GM12873 (cell line): ENCODE data around the gene SPATA25.

Experiments used
- TF ChIP-seq, protein P1 (sequence below): IDR thresholded peaks from 2 replicates; pipeline ENCODE4 v1.5.1; 2012; ENCODE audit warnings: low read depth, mild to moderate bottlenecking, moderate library complexity, low read length, control low read depth; ENCODE audit not compliant: insufficient read depth; ENCODE audit errors: missing control alignments

SPATA25 gene

DNA sequence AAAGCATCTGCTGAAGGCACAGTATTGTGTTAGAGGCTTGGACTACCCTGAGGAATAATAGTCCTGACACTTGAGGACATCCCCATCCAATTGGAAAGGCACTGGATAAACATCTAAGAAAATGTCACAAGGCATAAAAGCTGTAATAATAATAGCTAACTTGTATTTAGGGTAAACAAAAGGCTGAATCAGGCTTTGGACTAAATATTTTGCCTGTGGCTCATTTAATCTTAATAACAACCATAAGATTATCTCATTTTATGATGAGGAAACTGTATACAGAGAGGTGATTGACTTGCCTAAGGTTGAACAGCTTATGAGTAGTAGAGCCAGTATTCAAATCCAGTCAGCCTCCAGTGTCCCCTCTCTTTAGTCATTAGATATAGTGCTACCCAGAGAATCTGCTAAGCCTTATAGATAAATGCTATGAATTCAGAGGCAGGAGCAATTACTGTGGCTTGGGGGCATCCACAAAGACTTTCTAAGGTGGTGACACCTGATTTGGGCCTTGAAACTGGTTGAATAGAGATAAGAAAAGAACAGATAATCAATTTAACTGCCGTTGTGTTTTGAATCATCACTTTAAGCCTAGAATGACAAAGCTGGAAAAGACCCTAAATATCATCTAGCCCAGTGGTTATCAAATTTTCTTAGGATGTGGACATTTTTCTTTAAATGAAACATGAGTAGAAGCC lies 13.9 kb downstream of the SPATA25 start:
- TF ChIP-seq, protein P1, sequence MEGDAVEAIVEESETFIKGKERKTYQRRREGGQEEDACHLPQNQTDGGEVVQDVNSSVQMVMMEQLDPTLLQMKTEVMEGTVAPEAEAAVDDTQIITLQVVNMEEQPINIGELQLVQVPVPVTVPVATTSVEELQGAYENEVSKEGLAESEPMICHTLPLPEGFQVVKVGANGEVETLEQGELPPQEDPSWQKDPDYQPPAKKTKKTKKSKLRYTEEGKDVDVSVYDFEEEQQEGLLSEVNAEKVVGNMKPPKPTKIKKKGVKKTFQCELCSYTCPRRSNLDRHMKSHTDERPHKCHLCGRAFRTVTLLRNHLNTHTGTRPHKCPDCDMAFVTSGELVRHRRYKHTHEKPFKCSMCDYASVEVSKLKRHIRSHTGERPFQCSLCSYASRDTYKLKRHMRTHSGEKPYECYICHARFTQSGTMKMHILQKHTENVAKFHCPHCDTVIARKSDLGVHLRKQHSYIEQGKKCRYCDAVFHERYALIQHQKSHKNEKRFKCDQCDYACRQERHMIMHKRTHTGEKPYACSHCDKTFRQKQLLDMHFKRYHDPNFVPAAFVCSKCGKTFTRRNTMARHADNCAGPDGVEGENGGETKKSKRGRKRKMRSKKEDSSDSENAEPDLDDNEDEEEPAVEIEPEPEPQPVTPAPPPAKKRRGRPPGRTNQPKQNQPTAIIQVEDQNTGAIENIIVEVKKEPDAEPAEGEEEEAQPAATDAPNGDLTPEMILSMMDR = no peak

DNA sequence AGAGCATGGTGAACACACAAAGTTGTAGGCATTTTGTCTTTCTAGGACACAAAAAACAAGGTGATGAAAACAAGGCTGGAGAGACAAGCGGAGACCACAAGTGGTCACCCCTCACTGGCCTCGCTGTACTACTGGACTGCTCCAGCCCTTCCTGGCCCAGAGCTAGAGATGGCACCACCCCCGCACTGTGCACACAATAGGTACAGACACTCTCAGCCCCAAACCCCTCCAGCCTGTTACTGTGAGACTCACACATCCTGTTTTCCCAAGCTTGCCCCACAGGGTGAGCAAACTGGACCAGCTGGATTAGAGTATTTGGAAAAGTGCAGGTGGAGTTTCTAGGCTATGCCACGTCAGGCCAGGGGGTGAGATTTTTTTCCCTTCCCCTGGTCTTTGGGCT lies 14.8 kb downstream of the SPATA25 start:
- TF ChIP-seq, protein P1 = no peak

DNA sequence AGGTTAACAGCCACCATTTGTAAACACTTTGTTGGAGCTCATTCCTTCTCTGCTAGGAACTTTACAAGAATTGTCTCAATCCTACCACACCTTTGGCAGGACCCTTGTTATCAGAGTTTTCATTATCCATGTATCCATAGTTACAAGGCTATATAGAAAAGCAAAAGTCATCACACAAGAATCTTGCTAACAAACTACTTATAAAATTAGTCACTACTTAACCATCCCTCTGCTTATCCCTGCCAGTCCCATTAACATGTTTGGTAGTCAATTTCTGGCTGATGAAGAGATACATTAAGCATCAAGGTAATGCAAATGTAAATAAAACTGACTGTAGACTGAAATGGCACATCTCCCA lies 19.6 kb downstream of the SPATA25 start:
- TF ChIP-seq, protein P1 = no peak

DNA sequence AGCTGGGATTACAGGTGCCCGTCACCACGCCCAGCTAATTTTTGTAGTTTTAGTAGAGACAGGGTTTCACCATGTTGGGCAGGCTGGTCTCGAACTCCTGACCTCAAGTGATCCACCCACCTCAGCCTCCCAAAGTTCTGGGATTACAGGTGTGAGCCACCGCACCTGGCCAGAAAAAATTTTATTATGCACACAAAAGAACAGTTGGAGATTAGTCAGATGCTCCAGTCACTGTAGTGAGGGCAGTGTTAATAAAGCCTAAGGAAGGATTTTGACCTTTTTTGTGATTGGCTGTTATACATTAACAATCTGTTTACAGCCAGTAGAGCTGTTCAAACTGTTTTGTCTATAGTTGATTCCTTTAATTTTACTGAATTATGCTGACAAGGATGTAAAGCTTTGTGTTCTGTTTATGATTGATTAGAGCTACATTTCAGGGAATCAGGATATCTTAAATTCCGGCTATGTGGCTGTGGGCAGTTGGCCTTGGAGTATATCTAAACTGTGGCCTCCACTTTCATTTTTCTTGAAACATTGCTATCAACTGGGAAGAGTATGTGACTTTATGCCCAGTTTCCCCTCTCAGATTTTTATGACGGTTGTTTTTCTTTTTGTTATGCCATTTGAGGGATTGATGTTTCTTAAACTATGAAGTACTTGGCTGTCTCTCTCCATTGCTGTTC lies 20.1 kb downstream of the SPATA25 start:
- TF ChIP-seq, protein P1 = no peak

DNA sequence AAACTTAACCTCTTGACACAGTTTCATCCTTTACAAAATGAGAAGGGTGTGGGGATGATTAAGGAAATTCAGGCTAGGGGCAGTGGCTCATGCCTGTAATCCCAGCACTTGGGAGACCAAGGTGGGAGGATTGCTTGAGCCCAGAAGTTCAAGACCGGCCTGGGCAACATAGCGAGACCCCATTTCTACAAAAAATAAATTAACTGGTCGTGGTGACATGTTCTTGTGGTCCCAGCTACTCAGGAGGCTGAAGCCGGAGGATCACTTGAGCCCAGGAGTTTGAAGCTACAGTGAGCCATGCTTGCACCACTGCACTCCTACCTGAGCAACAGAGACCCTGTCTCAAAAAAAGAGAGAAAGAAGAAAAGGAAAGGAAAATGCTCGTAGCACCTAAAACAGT lies 21.0 kb downstream of the SPATA25 start:
- TF ChIP-seq, protein P1 = no peak

DNA sequence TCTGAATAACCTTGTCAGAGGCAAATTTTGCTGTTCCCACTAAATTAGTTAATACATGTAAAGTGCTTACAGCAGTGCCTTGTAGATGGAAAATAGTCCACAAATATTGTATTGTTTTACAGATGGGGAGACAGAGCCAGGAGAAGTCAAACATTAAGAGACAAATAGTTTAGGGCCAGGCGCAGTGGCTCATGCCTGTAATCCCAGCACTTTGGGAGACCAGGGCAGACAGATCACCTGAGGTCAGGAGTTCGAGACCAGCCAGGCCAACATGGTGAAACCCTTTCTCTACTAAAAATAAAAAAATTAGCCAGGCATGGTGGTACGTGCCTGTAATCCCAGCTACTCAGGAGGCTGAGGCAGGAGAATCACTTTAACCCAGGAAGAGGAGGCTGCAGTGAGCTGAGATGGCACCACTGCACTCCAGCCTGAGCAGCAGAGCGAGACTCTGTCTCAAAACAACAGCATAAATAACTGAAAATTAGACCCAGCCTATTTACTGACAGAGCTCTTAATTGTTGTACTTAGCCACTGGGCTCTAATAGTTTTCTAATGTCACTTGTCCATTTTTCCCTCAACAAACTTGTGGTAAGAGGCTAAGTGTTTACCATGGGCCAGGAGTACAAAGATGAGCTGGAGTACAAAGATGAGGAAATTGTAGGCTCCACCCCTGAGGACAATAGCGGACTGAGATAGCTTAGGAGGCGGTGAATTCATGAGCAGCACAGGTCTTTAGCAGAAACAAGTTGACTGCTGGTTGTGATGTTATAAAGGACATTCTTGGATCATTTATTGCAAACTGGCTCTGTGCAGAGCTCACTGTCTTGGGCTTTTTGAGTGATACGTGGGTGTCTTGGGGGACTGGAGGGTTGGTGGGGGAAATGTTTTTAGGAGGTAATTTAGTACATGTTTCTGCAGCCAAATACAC lies 23.6 kb downstream of the SPATA25 start:
- TF ChIP-seq, protein P1 = no peak
